Measurements from ENCODE around the gene CPA1.

Gene CPA1

DNA sequence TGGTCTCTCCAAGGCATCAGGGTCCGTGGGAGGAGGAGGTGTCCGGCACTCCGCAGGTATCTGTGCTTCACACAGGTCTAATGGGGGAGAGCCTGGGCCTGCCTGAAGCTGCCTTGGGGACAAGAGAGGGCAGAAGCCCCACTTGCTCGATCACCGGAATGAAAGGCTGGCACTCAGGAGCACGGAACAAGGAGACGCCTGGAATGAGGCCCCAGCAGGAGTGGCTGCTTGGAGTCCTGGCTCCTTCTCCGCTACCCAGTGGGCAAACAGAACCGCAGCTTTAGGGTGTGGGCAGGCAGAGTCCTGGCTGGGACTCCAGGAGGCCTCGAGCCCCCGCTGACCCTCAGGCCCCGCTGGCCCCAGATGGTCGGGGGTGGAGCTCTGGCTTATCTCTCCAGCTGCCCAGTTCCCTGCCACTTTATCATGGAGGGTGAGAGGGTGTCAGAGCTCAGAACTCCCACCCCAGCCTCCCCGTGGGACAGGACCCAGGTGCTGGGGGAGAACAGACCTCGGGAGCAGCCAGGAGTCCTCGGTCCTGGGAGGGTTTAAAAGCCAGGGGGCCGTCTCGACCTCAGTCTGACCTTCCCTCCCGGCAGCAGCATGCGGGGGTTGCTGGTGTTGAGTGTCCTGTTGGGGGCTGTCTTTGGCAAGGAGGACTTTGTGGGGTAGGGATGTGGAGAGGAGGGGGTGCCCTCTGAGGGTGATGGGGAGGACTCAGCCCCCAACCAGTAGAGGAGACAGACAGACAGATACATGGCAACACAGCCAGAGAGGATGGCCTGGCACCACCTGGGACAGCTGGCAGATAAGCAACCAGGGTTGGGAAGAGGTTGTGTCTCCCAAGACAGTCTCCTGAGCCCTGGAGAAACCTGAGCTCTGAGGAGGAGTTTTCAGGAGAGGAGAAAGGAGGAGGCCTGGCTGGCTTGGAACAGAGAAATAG, at the start of gene CPA1:
Gene CPA1, plus strand, starts transcription at position 574 of the 940 bp plus-strand sequence. Its CDS starts 27 bp downstream, at position 601.
- DNase-seq, result no peak

DNA sequence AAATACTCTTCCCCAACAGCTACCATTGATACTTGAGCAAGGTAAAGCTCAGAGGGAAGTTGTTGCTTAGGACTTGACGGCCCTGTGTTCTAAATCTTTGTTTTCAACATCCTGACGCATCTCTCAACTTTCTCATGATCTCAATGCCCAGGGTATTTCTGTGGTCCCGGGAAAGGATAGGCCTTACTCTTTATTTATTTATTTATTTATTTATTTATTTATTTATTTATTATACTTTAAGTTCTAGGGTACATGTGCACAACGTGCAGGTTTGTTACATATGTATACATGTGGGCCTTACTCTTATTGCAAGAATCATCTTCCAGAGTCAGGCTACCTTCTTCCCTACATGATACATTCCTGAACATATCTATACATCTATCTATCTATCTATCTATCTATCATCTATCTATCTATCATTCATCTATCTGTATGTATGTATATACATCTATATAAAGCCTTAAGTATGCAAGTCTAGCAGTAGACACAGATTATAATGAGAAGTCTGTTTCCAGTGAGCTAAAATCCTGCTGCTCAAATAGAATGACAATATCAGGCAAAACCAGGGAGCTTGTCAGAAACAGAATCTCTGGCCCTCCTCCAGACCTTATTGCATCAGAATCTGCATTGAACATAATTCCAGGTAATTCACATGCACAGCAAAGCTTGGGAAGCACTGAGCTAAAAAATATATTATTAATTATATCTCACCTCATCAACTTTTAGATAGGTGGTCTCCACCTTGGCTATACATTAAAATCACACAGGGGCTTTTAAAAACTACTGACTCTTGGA, 47.8 kb upstream of the CPA1 start:
- no peak for DNase-seq

DNA sequence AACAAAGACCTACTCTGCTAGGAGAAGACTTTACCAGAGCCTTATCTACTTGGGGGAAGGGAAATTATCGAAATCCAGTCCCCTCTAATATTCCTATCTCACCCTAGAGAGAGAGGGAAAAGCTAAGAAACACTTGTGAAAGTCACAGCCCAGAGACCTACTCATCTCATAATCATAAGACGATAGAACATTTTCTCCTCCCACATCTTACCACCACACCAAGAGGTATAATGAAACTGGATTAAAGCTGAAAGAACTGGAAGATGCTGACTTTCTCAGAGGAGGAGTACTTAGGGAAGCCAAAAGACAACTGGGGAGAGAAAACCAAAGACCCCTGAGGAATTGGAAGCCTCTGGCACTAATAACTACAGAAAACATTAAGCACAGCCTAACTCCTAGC, 46.5 kb upstream of the CPA1 start:
- no peak for DNase-seq

DNA sequence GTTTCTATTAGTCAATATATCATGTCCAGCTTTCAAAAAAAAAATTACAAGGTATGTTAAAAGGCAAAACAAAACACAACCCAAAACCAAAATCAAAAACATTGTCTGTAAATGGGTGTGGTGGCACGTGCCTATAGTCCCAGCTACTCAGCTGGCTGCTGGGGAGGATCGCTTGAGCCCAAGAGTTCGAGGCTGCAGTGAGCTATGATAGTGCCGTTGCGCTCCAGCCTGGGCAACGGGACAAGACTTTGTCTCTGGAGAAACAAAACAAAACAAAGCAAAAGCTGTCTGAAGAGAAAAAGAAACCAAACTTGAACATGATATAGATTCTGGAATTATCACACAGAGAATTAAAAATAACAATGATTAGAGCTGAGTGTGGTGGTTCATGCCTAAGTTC, 46.0 kb upstream of the CPA1 start:
- no peak for DNase-seq

DNA sequence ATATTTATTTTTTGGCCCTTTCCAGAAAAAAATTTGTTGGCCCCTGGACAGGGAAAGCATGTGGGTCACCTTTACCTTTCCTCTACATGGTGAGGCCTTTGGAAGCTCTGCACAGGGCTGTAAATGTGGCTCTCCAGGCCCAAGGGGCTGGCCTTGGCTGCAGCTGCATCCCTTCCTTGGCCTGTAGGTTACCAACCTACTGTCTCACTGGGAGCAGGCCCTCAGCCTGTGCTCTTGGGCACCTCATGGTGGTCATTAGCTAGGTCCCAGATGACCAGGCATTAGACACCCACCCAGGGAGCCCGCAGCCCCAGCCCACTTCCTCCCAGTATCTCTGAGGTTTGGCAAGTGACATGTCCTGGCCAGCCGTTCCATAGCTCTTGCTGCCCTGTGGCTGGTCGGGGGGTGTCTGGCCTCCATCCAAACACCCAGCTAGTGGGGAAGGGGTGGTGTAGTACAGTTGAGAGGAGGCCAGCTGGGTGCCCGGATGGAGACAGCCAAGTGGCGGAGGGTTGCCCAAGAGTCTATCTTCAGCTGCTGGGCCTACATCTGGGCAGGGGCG, 42.8 kb upstream of the CPA1 start:
- no peak for DNase-seq

DNA sequence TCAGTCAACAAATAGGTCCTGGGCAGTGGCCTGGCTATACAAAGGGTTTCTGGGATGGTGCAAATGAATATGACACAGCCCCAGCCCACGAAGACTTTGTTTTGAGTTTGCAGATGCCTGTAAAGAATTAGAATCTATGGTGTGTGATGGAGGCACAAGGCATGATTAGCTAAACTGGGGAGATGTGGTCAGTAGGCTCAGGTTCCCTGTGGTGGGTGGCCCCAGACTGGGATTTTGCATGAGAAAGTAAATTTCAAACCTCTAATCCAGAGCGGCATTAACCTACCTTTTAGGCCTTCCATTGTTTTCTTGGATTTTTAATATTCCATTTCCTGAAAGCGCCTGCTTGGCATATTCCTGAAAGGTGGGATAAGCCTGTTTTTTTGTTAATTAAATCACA, 42.1 kb upstream of the CPA1 start:
- DNase-seq, result no peak

DNA sequence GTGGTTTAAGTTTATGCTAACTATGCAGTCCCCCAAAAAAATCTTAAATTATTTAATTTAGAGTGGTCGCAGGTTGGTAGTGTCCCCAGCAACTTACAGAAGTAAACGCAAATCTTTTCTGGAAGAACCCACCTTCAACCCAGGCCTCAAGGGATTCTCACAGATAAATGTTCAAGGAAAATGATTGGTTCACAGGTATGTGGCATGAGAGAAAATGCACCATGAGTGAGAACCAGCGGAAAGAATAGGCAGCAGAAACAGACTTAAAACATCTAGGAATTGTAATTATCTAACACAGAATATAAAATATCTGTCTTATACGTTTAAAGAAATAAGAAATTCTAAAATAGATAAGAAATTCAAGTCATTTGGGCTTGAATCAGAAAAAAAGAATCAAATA, 38.4 kb upstream of the CPA1 start:
- DNase-seq, result no peak

DNA sequence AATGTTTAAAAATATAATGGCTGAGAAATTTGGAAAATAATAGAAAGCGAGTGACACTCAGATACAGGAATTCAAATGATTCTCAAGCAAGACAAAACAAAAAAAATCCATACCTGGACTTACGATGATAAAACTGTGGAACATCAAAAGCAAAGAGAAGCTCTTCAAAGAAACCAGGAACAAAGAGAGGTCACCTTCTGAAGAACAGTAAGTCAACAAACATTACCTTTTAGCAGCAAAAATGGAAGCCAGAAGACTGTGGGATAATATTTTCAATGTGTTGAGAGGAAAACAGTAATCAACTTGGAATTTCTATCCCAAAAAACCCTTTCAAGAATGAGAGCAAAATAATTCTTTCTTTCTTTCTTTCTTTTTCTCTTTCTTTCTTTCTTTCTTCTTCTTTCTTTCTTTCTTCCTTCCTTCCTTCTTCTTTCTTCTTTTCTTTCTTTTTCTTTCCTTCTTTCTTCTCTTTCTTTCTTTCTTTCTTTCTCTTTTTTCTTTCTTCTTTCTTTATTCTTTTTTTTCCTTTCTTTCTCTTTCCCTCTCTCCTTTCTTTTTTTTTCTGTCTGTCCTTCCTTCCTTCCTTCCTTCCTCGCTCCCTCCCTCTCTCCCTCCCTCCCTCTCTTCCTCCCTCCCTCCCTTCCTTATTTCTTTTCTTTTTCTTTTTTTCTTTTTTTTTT, 37.5 kb upstream of the CPA1 start:
- DNase-seq, result no peak

DNA sequence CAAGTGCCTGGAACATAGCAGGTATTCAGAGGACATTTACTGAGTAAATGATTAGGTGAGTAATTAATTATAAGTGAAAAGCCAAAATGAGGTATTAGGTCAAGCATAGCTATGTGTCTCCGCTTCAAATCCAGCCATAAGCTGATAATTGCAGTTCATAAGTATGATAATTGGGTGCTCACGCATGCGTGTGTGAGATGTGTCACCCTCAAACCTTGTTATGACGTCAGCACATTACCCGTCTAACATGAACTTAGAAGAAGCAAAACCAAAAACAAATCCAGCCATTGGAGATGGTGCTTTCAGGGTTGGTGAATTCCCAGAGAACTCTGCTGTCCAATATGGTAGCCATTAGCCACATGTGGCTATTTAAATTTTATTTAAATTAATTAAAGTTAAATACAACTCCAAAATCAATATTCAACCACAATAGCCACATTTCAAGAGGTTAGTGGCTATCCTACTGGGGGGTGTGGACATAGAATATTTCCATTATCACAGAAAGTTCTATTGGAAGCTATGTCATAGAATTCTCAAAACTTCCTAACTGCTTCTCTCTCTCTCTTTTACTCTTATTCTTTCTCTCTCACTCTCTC, 35.9 kb upstream of the CPA1 start, which contains the start of gene CPA5:
Gene CPA5, plus strand, starts transcription at position 546 of the 596 bp plus-strand sequence. CDS start 1,670 bp downstream, outside the sequence.
- no peak for DNase-seq

DNA sequence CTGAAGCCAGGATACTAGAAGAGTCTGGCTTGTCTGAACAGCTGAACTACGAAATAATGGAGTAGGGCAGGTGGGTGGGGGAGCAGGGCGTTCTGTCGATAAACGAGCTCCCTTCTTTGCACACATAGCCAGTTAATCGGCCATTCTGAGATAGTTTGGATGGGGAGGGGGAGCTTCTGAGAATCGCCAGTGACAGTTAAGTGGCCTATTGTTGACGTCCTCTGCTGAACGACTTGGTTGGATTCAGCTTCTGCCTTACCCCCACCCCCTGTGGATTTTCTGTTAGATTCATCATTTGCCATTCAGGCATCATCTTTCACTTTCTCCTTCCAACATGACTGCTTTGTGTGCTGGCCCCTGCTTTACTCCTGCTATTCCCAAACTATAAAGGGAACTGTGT, 35.2 kb upstream of the CPA1 start:
- no peak for DNase-seq

DNA sequence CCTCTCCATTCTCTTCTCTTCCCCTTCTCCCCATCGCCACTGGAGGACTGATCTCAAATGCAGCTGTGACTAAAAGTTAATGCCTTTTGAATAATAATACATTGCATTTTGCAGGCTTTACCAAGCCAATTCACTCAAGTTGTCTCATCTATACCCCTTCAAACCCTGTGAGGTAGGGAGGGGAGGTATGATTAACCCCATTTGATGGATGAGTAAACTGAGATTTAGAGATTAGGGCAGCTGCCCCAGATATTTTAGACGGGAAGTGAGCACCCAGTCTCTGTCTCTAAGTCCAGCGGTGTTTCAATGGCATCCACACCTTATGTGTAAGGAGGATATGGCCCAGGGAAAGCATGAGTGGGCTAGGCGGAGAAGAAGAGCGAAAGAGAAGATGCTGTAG, 34.6 kb upstream of the CPA1 start:
- DNase-seq, result no peak

DNA sequence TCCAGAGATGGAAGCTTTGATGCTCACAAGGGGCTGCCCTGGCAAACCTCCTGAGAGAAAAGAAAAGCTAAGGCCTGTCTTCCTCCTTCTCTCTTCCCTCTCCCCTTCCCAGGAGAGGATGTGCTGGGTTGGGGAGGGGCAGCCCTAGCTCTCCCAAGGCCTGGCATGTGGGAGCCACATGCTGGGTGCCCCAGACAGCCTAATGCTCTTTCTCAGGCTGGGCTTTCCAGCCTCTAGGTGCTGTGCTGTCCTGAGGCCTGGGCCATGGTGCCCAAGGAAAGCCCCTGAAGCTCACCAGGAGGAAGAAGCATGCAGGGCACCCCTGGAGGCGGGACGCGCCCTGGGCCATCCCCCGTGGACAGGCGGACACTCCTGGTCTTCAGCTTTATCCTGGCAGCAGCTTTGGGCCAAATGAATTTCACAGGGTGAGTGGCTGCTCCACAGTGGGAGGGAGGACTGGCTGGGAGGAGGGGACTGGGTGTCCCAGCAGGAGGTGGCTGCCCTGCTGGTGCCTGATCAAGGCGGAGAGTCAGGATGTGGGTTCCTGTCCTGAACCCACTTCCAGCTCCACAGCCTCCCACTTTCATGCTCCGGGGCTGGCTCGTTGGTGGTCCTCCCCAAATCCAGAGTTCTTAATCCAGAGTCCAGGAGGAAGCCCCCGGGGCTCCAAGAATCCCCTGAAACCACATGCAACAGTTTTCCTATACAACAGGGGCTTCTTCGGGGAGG, 34.0 kb upstream of the CPA1 start:
- no peak for DNase-seq

DNA sequence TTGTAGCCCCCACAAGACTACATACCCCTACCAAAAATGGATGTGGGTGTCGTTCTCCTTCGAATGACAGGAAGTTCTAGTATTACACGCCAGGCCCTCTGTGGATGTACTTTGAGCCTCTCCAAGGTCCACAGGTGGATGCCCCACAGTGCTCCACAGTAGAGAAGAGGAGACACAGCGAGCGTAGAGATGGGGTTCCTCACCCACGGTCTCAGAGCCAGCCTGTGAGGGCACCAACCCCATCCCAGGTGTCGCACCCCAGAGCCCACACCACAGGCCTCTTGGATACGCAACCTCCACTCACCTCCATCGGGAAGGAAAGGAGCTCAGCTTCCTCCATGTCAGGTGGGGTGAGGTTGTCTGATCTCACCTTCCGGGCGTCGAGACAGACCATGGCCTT, 33.4 kb upstream of the CPA1 start:
- no peak for DNase-seq

DNA sequence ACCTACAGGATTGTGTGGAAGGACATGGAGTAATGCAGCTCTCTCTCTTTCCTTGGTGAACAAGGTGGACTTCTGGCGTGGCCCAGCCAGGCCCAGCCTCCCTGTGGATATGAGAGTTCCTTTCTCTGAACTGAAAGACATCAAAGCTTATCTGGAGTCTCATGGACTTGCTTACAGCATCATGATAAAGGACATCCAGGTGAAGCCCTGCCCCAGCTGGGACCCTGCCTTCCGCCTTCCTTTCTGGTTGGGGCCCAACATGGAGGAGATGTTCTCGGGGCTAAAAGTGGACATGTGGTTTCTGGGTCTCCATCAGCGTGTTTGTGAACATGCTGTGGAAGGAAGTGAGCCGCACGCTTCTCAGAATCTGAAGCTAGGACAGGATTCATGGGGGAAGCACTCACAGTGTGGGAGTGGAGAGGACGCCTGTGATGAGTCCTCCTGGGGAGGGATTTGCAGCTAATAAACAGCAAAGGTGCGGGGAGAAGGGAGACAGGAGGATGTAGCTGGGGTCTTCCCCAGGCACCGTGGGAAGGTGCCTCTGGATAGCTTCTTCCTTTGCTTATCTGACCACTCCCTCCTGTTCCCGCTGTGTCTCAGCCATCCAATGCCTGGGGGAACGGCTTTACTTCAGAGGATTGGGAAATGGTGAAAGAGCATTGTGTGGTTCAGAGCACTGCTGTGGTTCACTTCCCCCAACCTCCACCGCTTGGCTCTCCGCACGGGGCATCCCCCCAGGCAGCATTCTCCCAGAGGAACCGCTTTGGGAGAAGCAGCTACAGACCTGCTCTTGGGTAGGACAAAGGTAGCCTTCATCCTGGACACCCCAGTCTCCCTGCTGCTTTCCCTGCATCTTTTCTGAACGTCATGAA, 30.1 kb upstream of the CPA1 start:
- DNase-seq, result peak in 1 of 2 experiments; percentile 35

DNA sequence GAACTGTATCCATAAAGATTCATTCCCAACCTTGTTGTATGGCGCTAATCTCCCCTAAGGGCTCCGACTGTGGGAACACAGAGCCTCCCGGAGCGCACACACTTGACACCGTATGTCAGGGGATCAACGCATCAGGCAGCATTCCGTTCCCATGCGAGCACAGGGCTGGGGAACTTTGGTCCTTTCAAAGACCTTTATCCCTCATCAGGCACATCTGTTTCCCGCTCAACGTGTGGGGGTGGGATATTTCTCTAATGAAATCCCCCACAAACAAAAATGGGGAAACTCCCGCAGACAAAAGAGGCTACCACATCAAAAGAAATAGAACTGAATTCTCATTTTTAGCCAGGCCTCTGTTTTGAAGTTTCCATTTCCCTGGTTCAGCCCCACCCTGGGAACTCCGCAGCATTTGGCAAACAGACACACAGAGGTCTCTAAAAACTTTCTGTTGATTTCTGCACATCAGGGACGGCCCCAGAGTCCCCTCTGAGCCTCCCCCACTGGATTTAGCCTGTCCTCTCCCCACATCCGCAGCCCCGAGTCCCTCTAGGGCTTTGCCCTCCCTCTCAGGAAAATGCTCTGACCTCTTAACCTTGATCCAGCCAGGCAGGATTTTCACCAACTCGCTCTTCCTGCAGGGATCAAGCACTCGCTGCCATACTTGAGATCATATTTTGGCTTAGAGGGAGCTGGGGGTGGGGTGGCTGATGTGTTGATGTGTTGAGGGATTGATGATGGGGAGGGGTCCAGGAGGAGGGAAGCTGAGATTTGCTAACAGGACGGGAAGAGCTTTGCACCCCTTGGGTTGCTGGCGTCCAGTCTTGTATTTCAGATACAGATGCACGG, 29.1 kb upstream of the CPA1 start:
- no peak for DNase-seq

DNA sequence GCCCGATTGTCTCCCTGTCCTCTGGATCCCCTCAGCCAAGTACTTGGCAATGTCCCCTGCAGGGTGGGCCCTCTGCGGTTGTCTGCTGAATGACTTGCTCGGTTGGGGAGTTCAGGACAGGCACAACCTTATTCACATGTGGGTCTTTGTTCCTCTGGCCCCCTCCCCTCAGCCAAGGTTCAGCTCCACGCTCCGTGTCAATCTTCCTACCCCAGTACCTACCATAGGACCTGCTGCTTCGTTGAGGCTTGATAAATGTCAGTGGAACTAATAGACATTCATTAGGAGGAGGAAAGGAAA, 28.6 kb upstream of the CPA1 start:
- DNase-seq, result peak in 1 of 2 experiments; percentile 41

DNA sequence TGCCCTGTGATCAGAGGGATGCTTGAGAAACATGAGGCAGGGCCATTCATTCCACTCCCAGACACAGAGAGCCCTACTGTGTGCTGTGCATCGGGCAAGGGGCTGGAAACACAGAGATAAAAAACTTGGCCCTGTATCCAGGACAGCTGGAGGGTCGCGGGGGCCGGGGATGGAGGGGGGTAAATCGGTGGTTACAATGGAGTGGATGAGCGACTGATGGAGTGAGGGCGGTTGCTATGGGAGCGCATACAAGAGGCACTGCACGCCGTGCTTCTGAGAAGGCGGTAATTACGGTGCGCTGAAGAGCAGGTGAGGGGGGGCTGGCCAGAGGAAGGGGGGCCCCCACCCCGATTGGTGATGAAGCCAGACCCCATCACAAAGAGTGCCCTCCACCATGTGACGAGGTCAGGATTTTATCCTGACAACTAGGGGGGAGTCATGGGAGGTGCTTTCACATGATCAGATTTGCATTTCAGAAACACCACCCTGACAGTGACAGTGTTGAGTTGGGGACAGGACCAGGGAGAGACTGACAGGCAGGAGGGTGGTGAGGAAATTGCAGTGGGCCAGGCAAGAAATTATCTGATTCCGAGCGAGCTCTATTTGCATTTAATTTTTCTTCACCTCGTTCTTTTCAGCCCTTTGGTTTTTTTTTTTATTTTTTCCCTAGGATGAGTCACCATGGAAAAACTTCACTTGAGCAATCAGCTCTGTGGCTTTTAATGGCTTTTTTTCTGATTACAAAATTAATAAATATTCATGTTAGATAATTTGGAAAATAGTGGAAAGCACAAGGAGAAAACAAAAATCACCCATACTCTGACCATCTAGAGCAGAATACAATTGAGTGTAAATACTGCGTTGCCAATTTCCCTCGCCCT, 27.9 kb upstream of the CPA1 start:
- peak; percentile 66 to 68 for DNase-seq

DNA sequence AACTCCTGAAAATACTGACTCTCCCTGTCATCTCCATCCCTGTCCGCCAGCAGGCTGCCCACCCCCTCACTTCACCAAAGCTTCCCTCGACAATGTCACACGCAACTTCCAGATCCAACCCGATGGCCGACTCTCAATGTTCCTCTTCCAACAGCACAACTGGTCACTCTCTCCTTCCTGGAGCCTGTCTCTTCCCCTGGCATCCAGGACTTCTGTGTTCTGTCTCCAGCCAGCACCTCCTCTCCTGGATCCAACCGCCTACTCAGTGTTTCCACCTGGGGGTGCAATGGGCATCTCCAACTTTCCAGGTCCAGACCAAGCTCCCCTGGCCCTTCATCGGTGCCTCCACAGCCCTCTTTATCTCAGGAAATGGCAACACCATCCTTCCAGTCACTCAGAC, 27.1 kb upstream of the CPA1 start:
- no peak for DNase-seq
